Choroid plexus epithelial cell (primary cell): ENCODE data around the gene TPK1.

Source experiments
- DNase-seq: peaks from one replicate; pipeline ENCODE4 v3.0.0-alpha.2; 2010; ENCODE audit warnings: low read depth
- H3K4me3 ChIP-seq: 2 replicates; pipeline ENCODE4 v1.5.1; 2011; ENCODE audit warnings: low read depth, mild to moderate bottlenecking, control low read depth, low read length, moderate library complexity
- CTCF ChIP-seq: conservative IDR thresholded peaks from 2 replicates; pipeline ENCODE4 v1.5.1; 2011; ENCODE audit warnings: low read depth, mild to moderate bottlenecking, control low read depth, inconsistent platforms, low read length, moderate library complexity

The TPK1 gene

GRCh38 chr7:144862612-144863319 is 26.9 kb upstream of the TPK1 start:
- H3K4me3 ChIP-seq, result no peak overlapping the region
- no peak for DNase-seq
- no peak for TF ChIP-seq CTCF

GRCh38 chr7:144859739-144860138 is 23.9 kb upstream of the TPK1 start:
- DNase-seq, result no peak
- no peak overlapping the region for H3K4me3 ChIP-seq
- TF ChIP-seq CTCF, result no peak

- no peak for TF ChIP-seq CTCF
- DNase-seq, result no peak
These were observed 21.6 kb upstream of the TPK1 start for GRCh38 chr7:144857463-144857862.

GRCh38 chr7:144854839-144855424 is 19.1 kb upstream of the TPK1 start:
- TF ChIP-seq CTCF, result peak; percentile 71
- H3K4me3 ChIP-seq, result no peak overlapping the region
- DNase-seq, result peak; percentile 54

More at GRCh38 chr7:144857463-144857862, 21.6 kb upstream of the TPK1 start:
- no peak overlapping the region for H3K4me3 ChIP-seq

GRCh38 chr7:144853542-144853941 is 17.7 kb upstream of the TPK1 start:
- no peak for DNase-seq
- H3K4me3 ChIP-seq, result no peak overlapping the region
- no peak for TF ChIP-seq CTCF

- no peak for TF ChIP-seq CTCF
- no peak for DNase-seq
- H3K4me3 ChIP-seq, result no peak overlapping the region
These were observed 12.2 kb upstream of the TPK1 start for GRCh38 chr7:144848078-144848477.

GRCh38 chr7:144842377-144842851 is 6.6 kb upstream of the TPK1 start:
- no peak overlapping the region for H3K4me3 ChIP-seq
- peak; percentile 78 for DNase-seq

More at GRCh38 chr7:144842377-144842851, 6.6 kb upstream of the TPK1 start:
- no peak for TF ChIP-seq CTCF
